HG03460 (cell line): ENCODE measurements around the gene NUPR2.
"Not testable (repeated sequence)": the region's sequence is repeated elsewhere in the genome, so short reads cannot be mapped to it uniquely, and the experiment has no call there.

Experiments used
- ATAC-seq: cut with Tn5 transposase; IDR thresholded peaks from one replicate; pipeline ENCODE4 v1.9.1; 2021; ENCODE audit not compliant: unreplicated experiment

The NUPR2 gene

GRCh38 chr7:56115852-56116538 lies at the start of gene NUPR2:
TSS of gene NUPR2 (minus strand) at chr7:56116417. CDS start at chr7:56116314, 103 bp downstream.
- no peak for ATAC-seq

GRCh38 chr7:56157238-56157790 lies 41.1 kb upstream of the NUPR2 start:
- ATAC-seq, result no peak

- not testable (repeated sequence) for ATAC-seq
These were observed 14.8 kb upstream of the NUPR2 start for GRCh38 chr7:56131062-56131461.

- ATAC-seq, result no peak
These were observed 11.2 kb upstream of the NUPR2 start for GRCh38 chr7:56127241-56127975.

- no peak for ATAC-seq
These were observed 9.6 kb upstream of the NUPR2 start for GRCh38 chr7:56125831-56126230.

GRCh38 chr7:56124981-56125380 lies 8.8 kb upstream of the NUPR2 start:
- no peak for ATAC-seq

GRCh38 chr7:56121440-56121839 lies 5.2 kb upstream of the NUPR2 start:
- no peak for ATAC-seq

- ATAC-seq, result not testable (repeated sequence)
These were observed 4.0 kb downstream of the NUPR2 start for GRCh38 chr7:56112244-56112643.

- no peak for ATAC-seq
These were observed 5.6 kb downstream of the NUPR2 start for GRCh38 chr7:56110611-56111010.

- ATAC-seq, result no peak
These were observed 8.3 kb downstream of the NUPR2 start for GRCh38 chr7:56107954-56108258.

GRCh38 chr7:56106108-56107073 lies 9.8 kb downstream of the NUPR2 start, which contains the start of gene CHCHD2:
TSS of gene CHCHD2 (minus strand) at chr7:56106476. CDS start at chr7:56106413, 63 bp downstream.
- peak; percentile 99 for ATAC-seq

- no peak for ATAC-seq
These were observed 10.7 kb downstream of the NUPR2 start for GRCh38 chr7:56105508-56105907.

GRCh38 chr7:56104138-56104537 lies 12.1 kb downstream of the NUPR2 start:
- ATAC-seq, result not testable (repeated sequence)

- ATAC-seq, result no peak
These were observed 16.6 kb downstream of the NUPR2 start for GRCh38 chr7:56099653-56100052.

GRCh38 chr7:56098187-56099008 lies 17.8 kb downstream of the NUPR2 start:
- not testable (repeated sequence) for ATAC-seq

- ATAC-seq, result no peak
These were observed 18.5 kb downstream of the NUPR2 start for GRCh38 chr7:56097700-56098099.

- ATAC-seq, result no peak
These were observed 23.3 kb downstream of the NUPR2 start, which contains the start of gene PHKG1 for GRCh38 chr7:56092789-56093531. TSS of gene PHKG1 (minus strand) at chr7:56092952. CDS start at chr7:56088941, 4,011 bp downstream.

GRCh38 chr7:56092388-56092787 lies 23.8 kb downstream of the NUPR2 start:
- ATAC-seq, result not testable (repeated sequence)

GRCh38 chr7:56091591-56091990 lies 24.6 kb downstream of the NUPR2 start:
- ATAC-seq, result no peak
